ENCODE data around the gene AKT2.

AKT2 gene

GRCh38 chr19:40298026-40298425 is 12.9 kb upstream of the AKT2 start:
- no peak for DNase-seq

GRCh38 chr19:40294560-40294959 is 9.4 kb upstream of the AKT2 start:
- no peak for DNase-seq

- no peak for DNase-seq
Observed at GRCh38 chr19:40286971-40287421, 1.9 kb upstream of the AKT2 start.

GRCh38 chr19:40286235-40286970 is 1.3 kb upstream of the AKT2 start:
- no peak for DNase-seq

GRCh38 chr19:40285353-40286234 is 449 bp upstream of the AKT2 start:
- DNase-seq: peak; percentile 99

- DNase-seq: no peak
Observed at GRCh38 chr19:40284251-40284500, 969 bp downstream of the AKT2 start.

- no peak for DNase-seq
Observed at GRCh38 chr19:40283414-40284250, 1.5 kb downstream of the AKT2 start.

GRCh38 chr19:40282920-40283319 is 2.2 kb downstream of the AKT2 start:
- DNase-seq: no peak

GRCh38 chr19:40282209-40282580 is 3.0 kb downstream of the AKT2 start:
- DNase-seq: no peak

GRCh38 chr19:40281381-40282208 is 3.5 kb downstream of the AKT2 start:
- no peak for DNase-seq

GRCh38 chr19:40280608-40281221 is 4.4 kb downstream of the AKT2 start:
- no peak for DNase-seq

GRCh38 chr19:40279761-40280607 is 5.2 kb downstream of the AKT2 start:
- no peak for DNase-seq

- no peak for DNase-seq
Observed at GRCh38 chr19:40279120-40279551, 6.0 kb downstream of the AKT2 start.

- no peak for DNase-seq
Observed at GRCh38 chr19:40278361-40279035, 6.6 kb downstream of the AKT2 start.

- no peak for DNase-seq
Observed at GRCh38 chr19:40277356-40278059, 7.6 kb downstream of the AKT2 start.

GRCh38 chr19:40274585-40275544 is 10.3 kb downstream of the AKT2 start:
- no peak for DNase-seq

- DNase-seq: no peak
Observed at GRCh38 chr19:40273469-40274360, 11.4 kb downstream of the AKT2 start.

- DNase-seq: no peak
Observed at GRCh38 chr19:40272261-40272660, 12.9 kb downstream of the AKT2 start.
